Endothelial cell of umbilical vein (primary cell): ENCODE results near the gene CHL1. TPM values are rescaled to one million over a fixed set of nuclear protein-coding genes. Genes with fewer than 3 reads are reported as not detected.

Experiments
- BruUV-seq: library from RNA; stranded (reverse); fragments of 400-500 nt; replicated peaks from 2 replicates; lab custom pipeline; 2021; lab: Mats Ljungman, UMichigan
- CTCF ChIA-PET: fragments of 300-600, 350-600 bp; sonication (Branson Sonifier 250); formaldehyde crosslinking; loops from one replicate; lab custom pipeline; 2021; ENCODE audit warnings: antibody characterized with exemption, inconsistent platforms; lab: Charles Lee
- POLR2A ChIA-PET: fragments of 300-600, 350-600 bp; sonication (Branson Sonifier 250); formaldehyde crosslinking; loops from one replicate; lab custom pipeline; 2021; ENCODE audit warnings: antibody characterized with exemption, inconsistent platforms; lab: Charles Lee
- DNase-seq: peaks from one replicate; pipeline ENCODE4 v3.0.0-alpha.2; 2011; ENCODE audit warnings: low read depth, low spot score
- FAIRE-seq: peaks from 2 replicates; lab custom pipeline; 2011; peaks lifted over from hg19 to GRCh38; lab: Jason Lieb, UNC
- H2AFZ ChIP-seq: 2 replicates; pipeline ENCODE4 v1.6.0; 2012; ENCODE audit warnings: low read depth, low read length, control low read depth, inconsistent platforms
- H3K27ac ChIP-seq: 2 replicates; pipeline ENCODE4 v1.5.1; 2011; ENCODE audit warnings: low read depth, mild to moderate bottlenecking, control low read depth, low read length, moderate library complexity; ENCODE audit not compliant: insufficient read depth
- H3K27me3 ChIP-seq, 2 experiments: 2 replicates each; pipeline versions ENCODE4 v1.6.0 to v1.6.1; 2011; ENCODE audit warnings: low read length in 2 of 2, mixed read lengths in 1 of 2; ENCODE audit not compliant: control insufficient read depth in 2 of 2, insufficient read depth in 2 of 2
- H3K36me3 ChIP-seq, 2 experiments: 2 replicates in 1 of 2; 3 replicates in 1 of 2; pipeline ENCODE4 v1.5.1; 2011; ENCODE audit warnings: low read length in 2 of 2, mild to moderate bottlenecking in 1 of 2, moderate library complexity in 1 of 2; ENCODE audit not compliant: control insufficient read depth in 2 of 2, insufficient read depth in 2 of 2; ENCODE audit errors: extremely low read depth in 1 of 2
- H3K4me1 ChIP-seq: 3 replicates; pipeline ENCODE4 v1.5.1; 2011; ENCODE audit warnings: mild to moderate bottlenecking, low read length; ENCODE audit not compliant: control insufficient read depth, insufficient read depth; ENCODE audit errors: extremely low read depth
- H3K4me2 ChIP-seq: 2 replicates; pipeline ENCODE4 v1.6.1; 2011; ENCODE audit warnings: low read length, control low read depth, mixed read lengths; ENCODE audit not compliant: insufficient read depth
- H3K4me3 ChIP-seq, 3 experiments: fragments of 200-600 bp in 1 of 3; sonication (generic), shearing (Covaris generic) in 1 of 3; replicated peaks in 1 of 3; 2 replicates each; pipeline ENCODE4 v1.5.1; 2011 to 2016; ENCODE audit warnings: control low read depth in 3 of 3, low read length in 3 of 3, mild to moderate bottlenecking in 2 of 3, inconsistent platforms in 1 of 3, low read depth in 1 of 3, moderate library complexity in 1 of 3; ENCODE audit not compliant: insufficient read depth in 1 of 3
- H3K79me2 ChIP-seq: 2 replicates; pipeline ENCODE4 v1.6.0; 2012; ENCODE audit warnings: low read length, inconsistent platforms; ENCODE audit not compliant: control insufficient read depth, insufficient read depth
- H3K9ac ChIP-seq: replicated peaks from 2 replicates; pipeline ENCODE3; 2011; ENCODE audit warnings: low read length, control low read depth; ENCODE audit not compliant: insufficient read depth; ENCODE audit errors: extremely low read depth
- H3K9me1 ChIP-seq: replicated peaks from 3 replicates; pipeline ENCODE4 v1.6.0; 2011; ENCODE audit warnings: mild to moderate bottlenecking, low read length; ENCODE audit not compliant: control insufficient read depth, insufficient read depth; ENCODE audit errors: extremely low read depth
- H3K9me3 ChIP-seq: replicated peaks from 2 replicates; pipeline ENCODE4 v1.5.1; 2012; ENCODE audit warnings: low read length, inconsistent platforms; ENCODE audit not compliant: control insufficient read depth, insufficient read depth
- H4K20me1 ChIP-seq: replicated peaks from 2 replicates; pipeline ENCODE3; 2011; ENCODE audit warnings: mild to moderate bottlenecking, low read length; ENCODE audit not compliant: control insufficient read depth, insufficient read depth; ENCODE audit errors: extremely low read depth
- EZH2 ChIP-seq: IDR thresholded peaks from 2 replicates; pipeline ENCODE4 v1.6.1; 2012; ENCODE audit warnings: borderline replicate concordance, low read depth, mild to moderate bottlenecking, moderate library complexity, low read length, inconsistent platforms; ENCODE audit not compliant: severe bottlenecking
- FOS ChIP-seq: IDR thresholded peaks from 2 replicates; pipeline ENCODE4 v1.6.1; 2011; ENCODE audit warnings: mild to moderate bottlenecking, low read length, moderate library complexity, borderline replicate concordance; ENCODE audit not compliant: insufficient read depth
- GATA2 ChIP-seq: IDR thresholded peaks from 2 replicates; pipeline ENCODE4 v1.7.0; 2011; ENCODE audit warnings: low read depth, mild to moderate bottlenecking, moderate library complexity, mixed read lengths, low read length; ENCODE audit not compliant: insufficient read length, insufficient read depth
- JUN ChIP-seq: IDR thresholded peaks from 2 replicates; pipeline ENCODE4 v1.6.1; 2011; ENCODE audit warnings: borderline replicate concordance, low read depth; ENCODE audit not compliant: insufficient read length, insufficient read depth
- MAX ChIP-seq: IDR thresholded peaks from 2 replicates; pipeline ENCODE4 v1.6.1; 2011; ENCODE audit not compliant: insufficient read depth, insufficient read length
- MYC ChIP-seq: IDR thresholded peaks from one replicate; pipeline ENCODE4 v1.6.1; 2011; ENCODE audit warnings: mild to moderate bottlenecking, low read depth, low read length
- POLR2A ChIP-seq: IDR thresholded peaks from 2 replicates; pipeline ENCODE4 v1.6.1; 2012; ENCODE audit warnings: low read depth, mild to moderate bottlenecking, control low read depth, low read length
- POLR2AphosphoS5 ChIP-seq: IDR thresholded peaks from 2 replicates; pipeline ENCODE4 v1.6.1; 2012; ENCODE audit warnings: low read depth, mild to moderate bottlenecking, control low read depth, low read length, moderate library complexity; ENCODE audit not compliant: insufficient read depth
- dilution Hi-C: fragments of 300-500 bp; cut with MboI; formaldehyde crosslinking; loops from one replicate; pipeline ENCODE4 v1.15.0; 2019; ENCODE audit warnings: low sequenced_read_pairs; ENCODE audit not compliant: extremely low pct_ligation_motif_present
- intact Hi-C: fragments of 100-400 bp; cut with micrococcal nuclease; formaldehyde crosslinking; loops from one replicate; pipeline ENCODE4 v1.10.0; 2022
- polyA plus RNA-seq, 4 experiments: library from polyadenylated mRNA; depleted of rRNA in 3 of 4; stranded (reverse) in 3 of 4; unstranded in 1 of 4; fragments of >200 nt; gene quantifications; 2 replicates each; pipeline versions ENCODE4 v1.2.1 to v1.2.3, GENCODE V29; 2011 to 2012; ENCODE audit warnings: missing spikeins in 1 of 4
- total RNA-seq: library from RNA; stranded (reverse); gene quantifications from 2 replicates; pipeline ENCODE4 v1.2.3, GENCODE V29; 2021
- TF ChIP-seq, protein P1 (sequence below), 2 donors: IDR thresholded peaks; 1 replicate in 1 of 2; 2 replicates in 1 of 2; pipeline ENCODE4 v1.5.1; 2011; ENCODE audit warnings: low read length in 2 of 2, mild to moderate bottlenecking in 2 of 2, moderate library complexity in 2 of 2, control low read depth in 1 of 2, inconsistent platforms in 1 of 2, low read depth in 1 of 2; ENCODE audit not compliant: insufficient read depth in 1 of 2; ENCODE audit errors: extremely low read depth in 1 of 2

Gene CHL1
- total and polyA plus RNA-seq, 2 donors (not counting 3 experiments of a cell fraction or from before 2014, with no cell fraction given), result not detected

- no peak overlapping the region for H2AFZ ChIP-seq
- no peaks in the 10 kb centered on the region for H3K9me3 ChIP-seq
- no peak overlapping the region for H3K4me2 ChIP-seq
- ChIA-PET POLR2A (no interaction called here), CTCF (no interaction called here)
- no TSS peak for BruUV-seq
- no peak overlapping the region for H3K27ac ChIP-seq
- no peaks in the 10 kb centered on the region for H3K79me2 ChIP-seq
- intact Hi-C loops, result no loop called here
- H4K20me1 ChIP-seq, result no peaks in the 10 kb centered on the region
- TF ChIP-seq JUN, result no peak
- no peak for TF ChIP-seq POLR2AphosphoS5
- no peak for TF ChIP-seq MAX
- TF ChIP-seq POLR2A, result no peak
- no peak for TF ChIP-seq GATA2
- TF ChIP-seq EZH2, result no peak
- TF ChIP-seq, protein P1, sequence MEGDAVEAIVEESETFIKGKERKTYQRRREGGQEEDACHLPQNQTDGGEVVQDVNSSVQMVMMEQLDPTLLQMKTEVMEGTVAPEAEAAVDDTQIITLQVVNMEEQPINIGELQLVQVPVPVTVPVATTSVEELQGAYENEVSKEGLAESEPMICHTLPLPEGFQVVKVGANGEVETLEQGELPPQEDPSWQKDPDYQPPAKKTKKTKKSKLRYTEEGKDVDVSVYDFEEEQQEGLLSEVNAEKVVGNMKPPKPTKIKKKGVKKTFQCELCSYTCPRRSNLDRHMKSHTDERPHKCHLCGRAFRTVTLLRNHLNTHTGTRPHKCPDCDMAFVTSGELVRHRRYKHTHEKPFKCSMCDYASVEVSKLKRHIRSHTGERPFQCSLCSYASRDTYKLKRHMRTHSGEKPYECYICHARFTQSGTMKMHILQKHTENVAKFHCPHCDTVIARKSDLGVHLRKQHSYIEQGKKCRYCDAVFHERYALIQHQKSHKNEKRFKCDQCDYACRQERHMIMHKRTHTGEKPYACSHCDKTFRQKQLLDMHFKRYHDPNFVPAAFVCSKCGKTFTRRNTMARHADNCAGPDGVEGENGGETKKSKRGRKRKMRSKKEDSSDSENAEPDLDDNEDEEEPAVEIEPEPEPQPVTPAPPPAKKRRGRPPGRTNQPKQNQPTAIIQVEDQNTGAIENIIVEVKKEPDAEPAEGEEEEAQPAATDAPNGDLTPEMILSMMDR (IDR thresholded peaks at IDR 0.05; ENCODE audit: extremely low read depth in 1 of 2, insufficient read depth in 1 of 2, low read depth in 1 of 2, low read length in 2 of 2), result no peak
- no peak for TF ChIP-seq MYC
- no peak for TF ChIP-seq FOS
- dilution Hi-C loops, result no loop called here
- no peaks in the 10 kb centered on the region for H3K4me1 ChIP-seq
- H3K27me3 ChIP-seq, result no peaks in the 10 kb centered on the region
- no peaks in the 10 kb centered on the region for H3K36me3 ChIP-seq
- no peaks in the 10 kb centered on the region for H3K9me1 ChIP-seq
- no peak overlapping the region for H3K9ac ChIP-seq
- H3K4me3 ChIP-seq, result no peak overlapping the region
- no peak for DNase-seq
- no peak for FAIRE-seq
Measured at GRCh38 chr3:356952-357351, 160.4 kb downstream of the CHL1 start.
